HCT116 (cell line): ENCODE measurements around the gene SLC22A5. TPM values are rescaled to one million over a fixed set of nuclear protein-coding genes. Genes with fewer than 3 reads are reported as not detected.

Experiments
- ATAC-seq: fragments of 200-7000 bp; cut with Tn5 transposase; 2 replicates; pipeline ENCODE4 v1.9.1; 2020; ENCODE audit warnings: mild to moderate bottlenecking, moderate library complexity
- BruUV-seq: library from RNA; stranded (reverse); fragments of 400-500 nt; replicated peaks from 2 replicates; lab custom pipeline; 2021; lab: Mats Ljungman, UMichigan
- CTCF ChIA-PET: fragments of 300-600 bp; sonication (Branson Sonifier 250); formaldehyde crosslinking; loops from one replicate; lab custom pipeline; 2021; ENCODE audit warnings: antibody characterized with exemption; lab: Charles Lee
- POLR2A ChIA-PET: fragments of 300-600, 350-600 bp; sonication (Branson Sonifier 250); formaldehyde crosslinking; loops from one replicate; lab custom pipeline; 2021; ENCODE audit warnings: antibody characterized with exemption; lab: Charles Lee
- RAD21 ChIA-PET, 2 experiments: fragments of 300-600 bp; sonication (Branson Sonifier 250); formaldehyde crosslinking; loops; one replicate each; lab custom pipeline; 2023; ENCODE audit warnings: low total read pairs in 2 of 2; ENCODE audit not compliant: uncharacterized antibody in 2 of 2, unreplicated experiment in 2 of 2, low non-redundant PET in 1 of 2; lab: Charles Lee
- DNase-seq: peaks from one replicate; pipeline ENCODE4 v3.0.0-alpha.2; 2010; ENCODE audit warnings: low read depth, low spot score
- H2AFZ ChIP-seq: fragments of 200-600 bp; shearing (Covaris generic), sonication (generic); 2 replicates; pipeline ENCODE4 v1.6.1; 2017; ENCODE audit warnings: low read depth, mixed run types, mixed read lengths, antibody characterized with exemption, low read length; ENCODE audit not compliant: poor library complexity, severe bottlenecking
- H3K27ac ChIP-seq: 2 replicates; pipeline ENCODE4 v1.5.1; 2012; ENCODE audit warnings: low read depth, low read length
- H3K27me3 ChIP-seq: fragments of 200-600 bp; sonication (generic); 2 replicates; pipeline ENCODE4 v1.6.1; 2016; ENCODE audit warnings: mixed run types, low read length, mixed read lengths; ENCODE audit not compliant: insufficient read depth
- H3K36me3 ChIP-seq, 2 experiments: fragments of 200-500 bp in 1 of 2; fragments of 200-600 bp in 1 of 2; sonication (Bioruptor generic) in 1 of 2; sonication (generic) in 1 of 2; 2 replicates each; pipeline versions ENCODE4 v1.5.1 to v1.6.1; 2014 to 2016; ENCODE audit warnings: low read length in 2 of 2, inconsistent platforms in 1 of 2, mixed read lengths in 1 of 2, mixed run types in 1 of 2; ENCODE audit not compliant: insufficient read depth in 2 of 2, control insufficient read depth in 1 of 2
- H3K4me1 ChIP-seq, 2 experiments: fragments of 200-600 bp in 1 of 2; sonication (generic) in 1 of 2; 2 replicates each; pipeline versions ENCODE4 v1.5.1 to v1.6.1; 2012 to 2017; ENCODE audit warnings: low read length in 2 of 2, inconsistent platforms in 1 of 2, mild to moderate bottlenecking in 1 of 2, mixed read lengths in 1 of 2, mixed run types in 1 of 2, moderate library complexity in 1 of 2; ENCODE audit not compliant: insufficient read depth in 2 of 2, control insufficient read depth in 1 of 2
- H3K4me2 ChIP-seq: fragments of 200-600 bp; sonication (generic); 2 replicates; pipeline ENCODE4 v1.6.1; 2017; ENCODE audit warnings: mixed run types, low read length, mixed read lengths
- H3K4me3 ChIP-seq, 2 experiments: fragments of 200-600 bp in 1 of 2; sonication (generic) in 1 of 2; replicated peaks in 1 of 2; 2 replicates each; pipeline ENCODE4 v1.5.1; 2011 to 2016; ENCODE audit warnings: low read length in 2 of 2, control low read depth in 1 of 2, low read depth in 1 of 2, mild to moderate bottlenecking in 1 of 2, mixed read lengths in 1 of 2, mixed run types in 1 of 2
- H3K79me2 ChIP-seq: fragments of 200-600 bp; sonication (generic); 2 replicates; pipeline ENCODE4 v1.6.1; 2017; ENCODE audit warnings: mild to moderate bottlenecking, mixed run types, low read length, moderate library complexity, mixed read lengths; ENCODE audit not compliant: insufficient read depth
- H3K9ac ChIP-seq: fragments of 200-600 bp; sonication (generic); 2 replicates; pipeline ENCODE4 v1.6.1; 2016; ENCODE audit warnings: low read length, mixed read lengths
- H3K9me2 ChIP-seq: fragments of 200-600 bp; sonication (generic), shearing (Covaris generic); 2 replicates; pipeline ENCODE4 v1.6.1; 2017; ENCODE audit warnings: mixed run types, mild to moderate bottlenecking, moderate library complexity; ENCODE audit not compliant: insufficient read depth
- H3K9me3 ChIP-seq, 2 experiments: fragments of 200-500 bp in 1 of 2; fragments of 200-600 bp in 1 of 2; sonication (Bioruptor generic) in 1 of 2; sonication (generic) in 1 of 2; 2 replicates each; pipeline ENCODE4 v1.6.1; 2014 to 2017; ENCODE audit warnings: low read length in 2 of 2, mixed read lengths in 2 of 2, inconsistent platforms in 1 of 2, low read depth in 1 of 2, mild to moderate bottlenecking in 1 of 2, mixed run types in 1 of 2, moderate library complexity in 1 of 2; ENCODE audit not compliant: control insufficient read depth in 1 of 2, insufficient read depth in 1 of 2
- H4K20me1 ChIP-seq: fragments of 200-600 bp; sonication (generic), shearing (Covaris generic); 2 replicates; pipeline ENCODE4 v1.6.1; 2017; ENCODE audit warnings: mixed run types, mild to moderate bottlenecking, moderate library complexity; ENCODE audit not compliant: insufficient read depth
- CEBPB ChIP-seq: IDR thresholded peaks from 2 replicates; pipeline ENCODE4 v1.6.1; 2012; ENCODE audit warnings: low read depth
- JUND ChIP-seq: IDR thresholded peaks from 2 replicates; pipeline ENCODE4 v1.6.1; 2012
- ZFX ChIP-seq: fragments of 450-650 bp; IDR thresholded peaks from 2 replicates; pipeline ENCODE4 v1.6.1; 2017
- intact Hi-C: fragments of 100-400 bp; cut with micrococcal nuclease; formaldehyde crosslinking; loops from 2 replicates; pipeline ENCODE4 v1.10.0; 2022
- total RNA-seq: library from RNA; stranded (reverse); gene quantifications from one replicate; pipeline ENCODE4 v1.2.1, GENCODE V29; 2021; ENCODE audit not compliant: unreplicated experiment

SLC22A5 gene
- total RNA-seq, 1 experiment from 2014 or later = 9.9 TPM

DNA sequence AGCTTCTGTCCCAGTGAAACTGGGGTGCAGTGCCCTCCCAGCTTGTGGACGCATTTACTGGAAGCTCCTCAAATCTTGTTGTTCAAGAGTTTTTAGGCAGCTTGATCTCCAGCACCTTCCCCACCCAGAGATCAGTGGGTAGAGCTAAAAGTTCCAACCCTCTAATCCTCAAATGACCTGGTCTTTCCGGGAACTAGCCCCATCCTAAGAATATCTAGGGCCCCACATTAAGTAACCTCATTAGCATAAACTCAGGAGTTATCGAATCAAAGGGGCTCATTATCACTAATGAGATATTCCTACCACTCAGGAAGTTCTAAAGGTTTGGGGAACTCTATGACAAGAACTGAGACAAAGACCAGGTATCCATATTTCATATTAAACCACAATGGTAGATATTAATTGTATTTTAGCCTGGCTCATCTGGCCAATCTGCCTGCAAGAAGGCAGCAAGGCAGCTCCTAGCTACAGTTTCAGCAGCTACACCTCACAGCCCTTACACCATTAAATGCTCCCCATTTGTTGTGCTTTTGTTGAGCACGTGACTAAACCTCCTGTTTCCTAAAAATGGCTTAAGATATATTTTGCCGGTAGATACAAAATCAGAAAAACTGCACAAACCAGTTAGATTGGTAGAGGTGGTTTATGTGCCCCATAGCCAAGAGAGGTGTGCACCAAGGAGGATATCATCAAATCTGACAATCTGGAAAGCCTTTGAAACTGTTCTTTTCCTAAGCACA is 24.6 kb upstream of the SLC22A5 start:
- Histone ChIP-seq H3K9me2 (no peaks in the 10 kb centered on the region), H3K9ac (no peak overlapping the region), H3K4me3 (no peak overlapping the region), H3K79me2 (no peaks in the 10 kb centered on the region), H4K20me1 (no peaks in the 10 kb centered on the region), H3K27ac (no peak overlapping the region), H3K4me2 (no peak overlapping the region), H3K36me3 (no peaks in the 10 kb centered on the region), H2AFZ (no peak overlapping the region), H3K4me1 (no peaks in the 10 kb centered on the region), H3K9me3 (no peaks in the 10 kb centered on the region), H3K27me3 (no peaks in the 10 kb centered on the region)
- DNase-seq (no peak), ATAC-seq (no peak)
- intact Hi-C loops = no loop called here
- ChIA-PET CTCF (no interaction called here), POLR2A (no interaction called here), RAD21 (no interaction called here)
- no peak for TF ChIP-seq JUND
- BruUV-seq = no TSS peak

DNA sequence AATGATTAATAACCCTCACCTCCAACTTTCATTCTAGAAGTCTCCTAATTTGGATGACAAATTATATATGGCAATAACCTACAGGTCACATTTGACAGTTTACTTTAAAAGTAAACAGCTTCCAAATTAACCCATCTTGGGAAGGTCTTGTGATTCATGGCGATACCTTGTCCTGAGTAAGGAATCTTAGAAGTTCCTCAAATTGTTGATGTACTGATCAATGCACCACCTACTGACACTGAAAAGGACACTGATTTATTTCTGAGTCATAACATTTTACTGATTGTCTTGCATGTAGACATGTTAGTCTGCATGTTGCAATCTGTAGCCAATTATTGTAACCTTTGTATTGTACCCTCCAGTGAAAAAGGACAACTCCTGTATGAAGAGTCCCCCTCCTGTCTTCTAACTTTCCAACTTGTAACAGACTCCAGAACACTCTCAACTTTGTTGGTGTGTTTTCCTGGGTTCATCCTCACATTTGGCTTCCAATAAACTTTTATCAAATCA is 16.0 kb upstream of the SLC22A5 start:
- Histone ChIP-seq H3K79me2 (no peaks in the 10 kb centered on the region), H3K9me3 (no peaks in the 10 kb centered on the region), H3K27me3 (no peaks in the 10 kb centered on the region), H3K27ac (no peak overlapping the region), H3K4me3 (no peak overlapping the region), H3K36me3 (no peaks in the 10 kb centered on the region), H4K20me1 (no peaks in the 10 kb centered on the region), H3K9me2 (no peaks in the 10 kb centered on the region), H3K4me1 (no peaks in the 10 kb centered on the region), H3K4me2 (no peak overlapping the region), H2AFZ (no peak overlapping the region), H3K9ac (no peak overlapping the region)
- CTCF ChIA-PET = no interaction called here
- no TSS peak for BruUV-seq
- no peak for DNase-seq
- peak; percentile 29; the same call in 1 of the 2 replicates for TF ChIP-seq CEBPB
- no peak for TF ChIP-seq ZFX
- intact Hi-C loops = no loop called here
- RAD21 ChIA-PET = no interaction called here
- POLR2A ChIA-PET = no interaction called here
- ATAC-seq = no peak
